ENCODE results near the gene TM4SF4. TPM values are rescaled to one million over a fixed set of nuclear protein-coding genes. Genes with fewer than 3 reads are reported as not detected.

TM4SF4 gene
- total RNA-seq, 1 experiment from 2014 or later = not detected

DNA sequence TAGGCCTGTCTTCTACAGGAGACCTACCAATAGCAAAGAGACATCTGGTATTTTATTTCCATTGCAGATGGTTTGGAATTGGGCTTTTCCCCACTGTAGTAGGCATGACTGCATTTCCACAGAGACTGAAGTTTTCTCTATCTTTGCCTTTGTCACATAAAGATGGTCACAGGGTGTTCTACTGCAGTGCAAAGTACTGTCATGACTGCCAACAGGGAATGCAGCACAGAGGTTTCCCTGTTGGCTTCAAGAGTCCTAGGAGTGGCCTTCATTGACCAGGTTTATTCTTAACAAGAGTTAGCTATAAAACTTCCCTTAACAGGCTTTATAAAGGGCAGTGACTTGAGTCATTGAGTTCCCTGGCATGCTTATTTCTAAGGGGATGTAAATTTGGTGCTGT, 36.8 kb upstream of the TM4SF4 start:
- no peaks in the 10 kb centered on the region for H3K27me3 Mint-ChIP-seq (ENCODE audit: insufficient read depth, unreplicated experiment)
- no peak overlapping the region for H3K27ac Mint-ChIP-seq (ENCODE audit: low read depth, unreplicated experiment)
- ChIA-PET CTCF (interaction anchor here (0.6 kb wide), 2 partner anchors 82 to 577 kb away, joined by 3 to 4 read pairs; no protein-coding TSS in a partner anchor), POLR2A (no interaction called here)
- TF ChIP-seq CTCF (IDR thresholded peaks at IDR 0.05; ENCODE audit: unreplicated experiment) = no peak
- intact Hi-C loops (cut with micrococcal nuclease) = no loop called here
- no peaks in the 10 kb centered on the region for H3K9me3 Mint-ChIP-seq (ENCODE audit: unreplicated experiment)
- BruUV-seq (replicated peaks) = no TSS peak
- H3K4me3 Mint-ChIP-seq (ENCODE audit: unreplicated experiment) = no peak overlapping the region
- DNase-seq (ENCODE audit: unreplicated experiment) = no peak
- peaks cover 2% of the 10 kb centered on the region for H3K4me1 Mint-ChIP-seq (ENCODE audit: insufficient read depth, unreplicated experiment)
- H3K36me3 Mint-ChIP-seq (ENCODE audit: insufficient read depth, unreplicated experiment) = no peaks in the 10 kb centered on the region

DNA sequence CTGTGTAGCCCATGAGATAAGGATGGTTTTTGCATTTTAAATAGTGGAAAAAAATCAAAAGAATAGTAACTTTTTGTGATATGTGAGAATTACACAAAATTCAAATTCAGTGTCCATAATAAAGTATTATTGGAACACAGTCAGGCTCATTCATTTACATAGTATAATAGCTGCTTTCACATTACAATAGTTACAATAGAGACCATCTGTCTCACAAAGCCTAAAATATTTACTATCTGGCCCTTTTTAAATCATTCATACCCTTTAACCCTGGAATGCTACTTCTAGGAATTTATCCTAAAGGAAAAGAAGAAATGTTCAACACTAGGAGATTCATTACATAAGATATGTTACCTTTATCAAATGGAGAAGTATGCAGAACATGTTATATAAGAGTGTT, 35.5 kb upstream of the TM4SF4 start:
- intact Hi-C loops (cut with micrococcal nuclease) = no loop called here
- ChIA-PET CTCF (no interaction called here), POLR2A (no interaction called here)
- H3K4me3 Mint-ChIP-seq (ENCODE audit: unreplicated experiment) = no peak overlapping the region
- H3K4me1 Mint-ChIP-seq (ENCODE audit: insufficient read depth, unreplicated experiment) = peaks cover 10% of the 10 kb centered on the region
- no TSS peak for BruUV-seq (replicated peaks)
- no peaks in the 10 kb centered on the region for H3K27me3 Mint-ChIP-seq (ENCODE audit: insufficient read depth, unreplicated experiment)
- H3K27ac Mint-ChIP-seq (ENCODE audit: low read depth, unreplicated experiment) = no peak overlapping the region
- TF ChIP-seq CTCF (IDR thresholded peaks at IDR 0.05; ENCODE audit: unreplicated experiment) = no peak
- DNase-seq (ENCODE audit: unreplicated experiment) = no peak
- H3K36me3 Mint-ChIP-seq (ENCODE audit: insufficient read depth, unreplicated experiment) = no peaks in the 10 kb centered on the region
- H3K9me3 Mint-ChIP-seq (ENCODE audit: unreplicated experiment) = no peaks in the 10 kb centered on the region

- Mint-ChIP-seq H3K4me1 (ENCODE audit: insufficient read depth, unreplicated experiment) (peaks cover 10% of the 10 kb centered on the region), H3K27ac (ENCODE audit: low read depth, unreplicated experiment) (no peak overlapping the region), H3K36me3 (ENCODE audit: insufficient read depth, unreplicated experiment) (no peaks in the 10 kb centered on the region), H3K9me3 (ENCODE audit: unreplicated experiment) (no peaks in the 10 kb centered on the region), H3K27me3 (ENCODE audit: insufficient read depth, unreplicated experiment) (no peaks in the 10 kb centered on the region), H3K4me3 (ENCODE audit: unreplicated experiment) (no peak overlapping the region)
- TF ChIP-seq CTCF (IDR thresholded peaks at IDR 0.05; ENCODE audit: unreplicated experiment) = no peak
- intact Hi-C loops (cut with micrococcal nuclease) = no loop called here
- BruUV-seq (replicated peaks) = no TSS peak
- CTCF ChIA-PET = interaction anchor here (0.8 kb wide), 1 partner anchor 29 kb away, joined by 3 read pairs; no protein-coding TSS in a partner anchor
- DNase-seq (ENCODE audit: unreplicated experiment) = no peak
- POLR2A ChIA-PET = no interaction called here
Measured at GRCh38 chr3:149441642-149442041, 32.9 kb upstream of the TM4SF4 start.

DNA sequence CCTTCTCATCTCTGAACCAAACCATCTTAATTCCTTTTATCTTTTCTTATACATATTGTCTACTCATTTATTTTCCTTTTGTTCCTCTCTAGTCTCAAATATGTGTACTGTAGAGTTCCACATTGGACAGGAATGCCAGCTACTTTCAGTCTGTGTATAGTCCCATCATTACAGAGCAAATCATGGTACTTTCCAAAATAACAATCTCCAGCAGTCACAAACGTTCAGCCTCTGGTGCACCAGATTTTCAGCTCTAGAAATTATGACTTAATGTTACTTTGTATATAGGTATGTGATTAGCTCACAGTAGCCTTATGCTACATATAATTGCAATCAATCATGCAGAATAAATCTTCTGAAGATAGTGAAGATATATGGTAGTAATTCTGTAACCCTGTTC, 32.5 kb upstream of the TM4SF4 start:
- no TSS peak for BruUV-seq (replicated peaks)
- DNase-seq (ENCODE audit: unreplicated experiment) = no peak
- H3K27ac Mint-ChIP-seq (ENCODE audit: low read depth, unreplicated experiment) = no peak overlapping the region
- intact Hi-C loops (cut with micrococcal nuclease) = no loop called here
- POLR2A ChIA-PET = interaction anchor here (1.2 kb wide), 1 partner anchor 65 kb away, joined by 3 read pairs; no protein-coding TSS in a partner anchor
- peaks cover 10% of the 10 kb centered on the region for H3K4me1 Mint-ChIP-seq (ENCODE audit: insufficient read depth, unreplicated experiment)
- H3K4me3 Mint-ChIP-seq (ENCODE audit: unreplicated experiment) = no peak overlapping the region
- CTCF ChIA-PET = interaction anchor here (0.8 to 0.9 kb wide), 2 partner anchors 28 to 89 kb away, joined by 3 read pairs; no protein-coding TSS in a partner anchor
- no peaks in the 10 kb centered on the region for H3K9me3 Mint-ChIP-seq (ENCODE audit: unreplicated experiment)
- no peaks in the 10 kb centered on the region for H3K27me3 Mint-ChIP-seq (ENCODE audit: insufficient read depth, unreplicated experiment)
- no peaks in the 10 kb centered on the region for H3K36me3 Mint-ChIP-seq (ENCODE audit: insufficient read depth, unreplicated experiment)
- no peak for TF ChIP-seq CTCF (IDR thresholded peaks at IDR 0.05; ENCODE audit: unreplicated experiment)
